Activated gamma-delta T cell treated with anti-CD3 and anti-CD28 coated beads, Interleukin-2, amount 50 U/mL, for 16 hours (primary cell): ENCODE results near the gene GJA4.
"Not testable (repeated sequence)": the region's sequence is repeated elsewhere in the genome, so short reads cannot be mapped to it uniquely, and the experiment has no call there.

Experiments used
- DNase-seq: peaks from one replicate; pipeline ENCODE4 v3.0.0-alpha.2; 2020; ENCODE audit warnings: low read depth

Gene GJA4

DNA sequence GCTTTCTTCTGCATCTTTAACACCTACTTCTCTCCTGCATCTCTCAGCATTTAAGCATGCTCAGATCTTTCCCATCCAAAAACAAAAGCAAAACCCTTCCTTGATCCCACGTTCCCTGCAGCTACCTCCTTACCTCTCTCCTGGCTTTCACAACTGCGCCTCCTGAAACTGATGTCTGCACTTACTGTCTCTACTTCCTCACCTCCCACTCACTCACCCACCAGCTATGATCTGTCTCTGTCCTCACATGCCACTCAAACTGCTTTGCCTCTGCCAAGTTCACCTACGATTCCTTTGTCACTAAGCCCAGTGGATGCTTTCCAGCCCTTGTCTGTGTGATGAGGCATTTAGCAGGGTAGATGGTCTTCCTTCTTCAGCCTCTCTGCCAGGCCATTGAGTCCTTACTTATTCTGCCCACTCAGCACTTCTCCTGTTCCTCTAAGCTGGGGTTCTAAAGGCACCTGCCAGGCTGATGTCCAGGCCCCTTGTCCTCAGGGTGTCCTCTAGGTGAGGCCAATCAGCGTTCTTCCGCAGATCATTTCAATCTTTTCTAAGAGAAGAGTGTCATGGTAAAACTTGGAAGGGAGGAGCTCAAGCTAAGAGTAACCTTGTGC lies 21.8 kb upstream of the GJA4 start:
- no peak for DNase-seq

DNA sequence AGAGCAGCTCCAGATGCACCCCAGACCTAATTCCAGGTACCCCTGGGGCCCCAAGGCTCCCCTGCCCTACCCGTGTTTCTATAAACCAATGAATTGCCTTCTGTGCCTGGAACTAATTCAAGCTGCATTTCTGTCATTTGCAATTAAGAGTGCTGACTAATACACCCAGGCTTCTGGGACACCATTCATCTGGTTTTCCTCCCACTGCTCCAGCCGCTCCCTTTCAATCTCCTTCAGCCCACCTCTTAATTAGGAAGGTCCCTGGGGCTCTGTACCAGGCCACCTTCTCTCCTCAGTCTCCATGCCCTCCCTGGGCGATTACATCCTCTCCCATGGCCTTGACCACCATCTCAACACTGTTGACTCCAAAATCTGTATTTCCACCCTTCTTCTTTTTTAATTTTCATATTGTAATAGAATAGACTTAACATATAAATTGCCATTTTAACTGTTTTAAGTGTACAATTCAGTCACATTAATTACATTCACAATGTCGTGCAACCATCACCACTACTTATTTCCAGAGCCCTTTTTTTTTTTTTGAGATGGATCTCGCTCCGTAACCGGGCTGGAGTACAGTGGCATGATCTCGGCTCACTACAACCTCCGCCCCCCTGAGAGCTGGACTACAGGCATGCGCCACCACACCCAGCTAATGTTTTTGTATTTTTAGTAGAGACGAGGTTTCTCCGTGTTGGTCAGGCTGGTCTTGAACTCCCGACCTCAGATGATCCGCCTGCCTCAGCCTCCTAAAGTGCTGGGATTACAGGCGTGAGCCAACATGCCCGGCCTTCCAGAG lies 21.0 kb upstream of the GJA4 start:
- no peak for DNase-seq

DNA sequence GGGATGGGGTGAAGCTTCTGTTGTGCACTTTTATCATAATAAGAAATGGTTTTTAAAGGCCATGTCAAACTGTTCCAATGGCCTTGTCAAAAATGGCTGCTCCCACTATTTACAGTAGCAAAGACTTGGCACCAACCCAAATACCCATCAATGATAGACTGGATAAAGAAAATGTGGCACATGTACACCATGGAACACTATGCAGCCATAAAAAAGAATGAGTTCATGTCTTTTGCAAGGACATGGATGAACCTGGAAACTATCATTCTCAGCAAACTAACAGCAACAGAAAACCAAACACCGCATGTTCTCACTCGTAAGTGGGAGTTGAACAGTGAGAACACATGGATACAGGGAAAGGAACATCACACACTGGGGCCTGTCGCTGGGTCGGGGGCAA lies 19.7 kb upstream of the GJA4 start:
- DNase-seq: not testable (repeated sequence)

DNA sequence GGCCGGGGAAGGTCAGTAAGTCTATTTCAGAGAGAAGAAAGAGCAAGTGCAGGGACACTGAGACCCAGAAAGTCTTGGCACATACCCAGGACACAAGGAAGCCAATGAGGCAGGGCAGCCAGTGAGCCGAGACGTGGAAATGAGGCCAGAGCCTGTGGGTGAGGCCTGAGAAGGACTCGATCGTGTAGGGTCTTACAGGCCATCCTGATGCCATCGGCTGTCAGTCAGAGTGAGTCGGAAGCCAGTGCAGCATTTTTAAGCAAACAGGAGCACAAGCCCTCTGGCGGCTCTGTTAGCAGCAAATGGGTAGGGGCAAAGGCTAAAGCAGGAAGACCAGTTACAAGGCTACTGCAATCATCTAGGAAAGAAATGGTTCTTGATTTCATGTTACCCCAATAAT lies 17.8 kb upstream of the GJA4 start:
- no peak for DNase-seq

DNA sequence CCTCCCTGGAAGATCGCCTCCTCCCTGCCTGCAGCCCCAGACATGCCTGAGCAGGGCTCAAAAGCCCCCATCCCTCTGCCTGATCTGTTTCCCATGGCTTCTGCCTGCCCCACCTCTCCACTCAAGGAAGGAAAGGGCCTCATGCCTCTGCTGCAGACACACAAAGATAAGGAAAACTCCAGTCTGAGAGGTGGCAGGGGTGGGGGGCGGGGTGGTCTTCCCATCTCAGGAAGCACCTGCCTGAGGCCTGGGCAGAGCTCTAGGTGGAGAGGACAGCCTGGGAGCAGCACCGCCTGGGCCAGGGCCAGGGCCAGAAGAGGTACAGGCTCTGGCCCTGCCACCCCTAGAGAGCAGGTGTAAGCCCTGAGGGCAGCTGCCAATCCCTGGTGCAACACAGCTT lies 15.9 kb upstream of the GJA4 start:
- no peak for DNase-seq

GRCh38 chr1:34777519-34778321 lies 15.1 kb upstream of the GJA4 start:
- DNase-seq: no peak

- no peak for DNase-seq
Observed at GRCh38 chr1:34778381-34778780, 14.4 kb upstream of the GJA4 start.

- DNase-seq: no peak
Observed at GRCh38 chr1:34779005-34779404, 13.8 kb upstream of the GJA4 start.

DNA sequence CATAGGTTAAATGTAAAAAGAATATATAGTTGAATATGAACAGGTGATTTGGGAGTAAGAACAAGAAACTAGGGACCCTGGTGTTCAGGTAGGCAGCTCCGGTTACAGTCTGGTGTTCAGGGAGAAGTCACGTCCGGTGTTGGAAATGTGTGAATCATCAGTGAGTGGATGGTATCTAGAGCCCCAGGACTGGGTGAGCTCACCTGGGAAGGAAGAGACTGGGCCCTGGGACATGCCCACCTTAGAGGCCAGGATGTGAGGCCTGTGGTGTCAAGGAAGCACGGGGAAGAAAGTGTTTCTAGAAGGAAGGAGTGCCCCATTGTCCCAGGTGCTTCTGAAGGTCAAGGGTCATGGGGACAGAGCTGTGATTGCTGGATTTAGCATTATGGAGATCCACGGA lies 13.3 kb upstream of the GJA4 start:
- no peak for DNase-seq

DNA sequence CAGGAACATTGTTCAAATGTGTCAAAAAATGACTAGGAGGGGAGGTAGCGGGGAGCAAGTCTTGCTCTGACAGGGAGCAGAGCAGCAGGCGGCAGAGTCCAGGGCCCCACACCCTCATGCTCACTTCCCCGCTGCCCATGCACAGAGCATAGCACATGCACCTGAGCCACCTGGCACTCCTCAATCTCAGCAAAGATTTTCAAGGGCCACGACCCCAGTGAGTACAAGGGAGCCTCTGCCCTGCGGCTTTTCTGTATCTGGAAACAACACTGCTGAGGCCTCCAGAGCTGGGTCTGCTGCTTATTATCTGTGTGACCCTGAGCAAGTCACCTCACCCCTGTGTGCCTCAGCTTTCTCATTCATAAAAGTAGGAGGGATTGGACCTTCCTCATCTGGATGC lies 12.8 kb upstream of the GJA4 start:
- no peak for DNase-seq

- no peak for DNase-seq
Observed at GRCh38 chr1:34780528-34780927, 12.3 kb upstream of the GJA4 start.

- no peak for DNase-seq
Observed at GRCh38 chr1:34781071-34781843, 11.5 kb upstream of the GJA4 start, which contains the start of gene GJB3. GJB3 (plus strand) TSS chr1:34781214; CDS start chr1:34784763, 3,549 bp downstream.

- DNase-seq: no peak
Observed at GRCh38 chr1:34781844-34782391, 10.9 kb upstream of the GJA4 start.

GRCh38 chr1:34784751-34785221 lies 8.0 kb upstream of the GJA4 start:
- no peak for DNase-seq

DNA sequence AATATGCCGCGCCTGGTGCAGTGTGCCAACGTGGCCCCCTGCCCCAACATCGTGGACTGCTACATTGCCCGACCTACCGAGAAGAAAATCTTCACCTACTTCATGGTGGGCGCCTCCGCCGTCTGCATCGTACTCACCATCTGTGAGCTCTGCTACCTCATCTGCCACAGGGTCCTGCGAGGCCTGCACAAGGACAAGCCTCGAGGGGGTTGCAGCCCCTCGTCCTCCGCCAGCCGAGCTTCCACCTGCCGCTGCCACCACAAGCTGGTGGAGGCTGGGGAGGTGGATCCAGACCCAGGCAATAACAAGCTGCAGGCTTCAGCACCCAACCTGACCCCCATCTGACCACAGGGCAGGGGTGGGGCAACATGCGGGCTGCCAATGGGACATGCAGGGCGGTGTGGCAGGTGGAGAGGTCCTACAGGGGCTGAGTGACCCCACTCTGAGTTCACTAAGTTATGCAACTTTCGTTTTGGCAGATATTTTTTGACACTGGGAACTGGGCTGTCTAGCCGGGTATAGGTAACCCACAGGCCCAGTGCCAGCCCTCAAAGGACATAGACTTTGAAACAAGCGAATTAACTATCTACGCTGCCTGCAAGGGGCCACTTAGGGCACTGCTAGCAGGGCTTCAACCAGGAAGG lies 7.4 kb upstream of the GJA4 start:
- no peak for DNase-seq

- DNase-seq: no peak
Observed at GRCh38 chr1:34785875-34786470, 6.8 kb upstream of the GJA4 start.

GRCh38 chr1:34786521-34787325 lies 6.1 kb upstream of the GJA4 start:
- peak; percentile 25 for DNase-seq

DNA sequence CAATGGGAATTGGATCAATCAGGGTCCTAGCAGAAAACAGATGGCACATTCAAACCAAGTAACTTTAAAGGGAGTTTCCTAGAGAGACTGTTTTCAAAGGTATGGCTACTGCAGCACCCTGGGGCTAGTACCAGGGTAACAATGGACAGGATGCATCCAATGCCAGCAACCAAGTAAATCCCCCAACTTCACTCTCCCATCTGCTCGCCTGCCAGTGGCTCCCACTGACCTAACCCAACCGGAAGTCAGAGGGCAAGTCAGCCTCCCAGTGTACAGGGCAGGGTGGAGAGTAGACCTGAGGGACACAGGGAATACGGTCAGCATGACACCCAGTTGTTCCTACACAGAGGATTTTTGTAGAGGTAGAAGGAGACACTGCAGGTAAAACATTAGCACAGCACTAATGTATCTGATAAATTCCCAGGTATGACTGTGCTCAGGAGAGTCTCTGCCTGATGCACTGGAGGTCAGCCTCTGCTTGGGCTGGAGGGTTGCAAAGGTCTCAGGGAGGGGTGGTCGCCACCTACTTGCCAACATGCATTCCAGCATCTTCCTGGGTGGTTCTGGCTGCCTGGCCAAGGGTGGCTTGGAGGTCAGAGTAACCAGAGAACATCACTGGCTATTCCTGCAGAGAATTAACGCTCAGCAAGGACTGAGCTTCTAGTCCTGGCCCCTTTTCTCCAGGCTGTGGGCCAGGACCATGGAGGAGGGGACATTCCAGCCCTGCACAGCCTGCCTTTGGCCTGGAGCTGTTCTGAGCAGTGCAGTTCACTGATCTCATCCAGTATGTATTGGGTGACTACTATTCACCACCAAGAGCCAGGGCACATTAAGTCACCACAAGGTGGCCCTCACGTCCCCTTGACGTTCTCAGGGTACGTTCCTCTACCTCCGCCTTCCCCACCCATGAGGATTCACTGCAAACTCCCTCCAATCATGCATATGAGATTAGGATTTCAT lies 5.1 kb upstream of the GJA4 start:
- no peak for DNase-seq

- DNase-seq: no peak
Observed at GRCh38 chr1:34790985-34791384, 1.8 kb upstream of the GJA4 start.
